Fibroblast of mammary gland (primary cell): Measurements from ENCODE around the gene TAOK1.

Experiments used
- DNase-seq: peaks from one replicate; pipeline ENCODE4 v3.0.0-alpha.2; 2010; ENCODE audit warnings: low read depth
- H3K4me3 ChIP-seq: 2 replicates; pipeline ENCODE4 v1.5.1; 2011; ENCODE audit warnings: low read depth, mild to moderate bottlenecking, low read length, moderate library complexity; ENCODE audit not compliant: control insufficient read depth
- TF ChIP-seq, protein P1 (sequence below): conservative IDR thresholded peaks from 2 replicates; pipeline ENCODE4 v1.5.1; 2011; ENCODE audit warnings: low read depth, low read length, inconsistent platforms; ENCODE audit not compliant: control insufficient read depth, insufficient read depth

Gene TAOK1

GRCh38 chr17:29571883-29572681 is 181.9 kb downstream of the TAOK1 start:
- TF ChIP-seq, protein P1, sequence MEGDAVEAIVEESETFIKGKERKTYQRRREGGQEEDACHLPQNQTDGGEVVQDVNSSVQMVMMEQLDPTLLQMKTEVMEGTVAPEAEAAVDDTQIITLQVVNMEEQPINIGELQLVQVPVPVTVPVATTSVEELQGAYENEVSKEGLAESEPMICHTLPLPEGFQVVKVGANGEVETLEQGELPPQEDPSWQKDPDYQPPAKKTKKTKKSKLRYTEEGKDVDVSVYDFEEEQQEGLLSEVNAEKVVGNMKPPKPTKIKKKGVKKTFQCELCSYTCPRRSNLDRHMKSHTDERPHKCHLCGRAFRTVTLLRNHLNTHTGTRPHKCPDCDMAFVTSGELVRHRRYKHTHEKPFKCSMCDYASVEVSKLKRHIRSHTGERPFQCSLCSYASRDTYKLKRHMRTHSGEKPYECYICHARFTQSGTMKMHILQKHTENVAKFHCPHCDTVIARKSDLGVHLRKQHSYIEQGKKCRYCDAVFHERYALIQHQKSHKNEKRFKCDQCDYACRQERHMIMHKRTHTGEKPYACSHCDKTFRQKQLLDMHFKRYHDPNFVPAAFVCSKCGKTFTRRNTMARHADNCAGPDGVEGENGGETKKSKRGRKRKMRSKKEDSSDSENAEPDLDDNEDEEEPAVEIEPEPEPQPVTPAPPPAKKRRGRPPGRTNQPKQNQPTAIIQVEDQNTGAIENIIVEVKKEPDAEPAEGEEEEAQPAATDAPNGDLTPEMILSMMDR, result no peak
- H3K4me3 ChIP-seq, result no peak overlapping the region

DNA sequence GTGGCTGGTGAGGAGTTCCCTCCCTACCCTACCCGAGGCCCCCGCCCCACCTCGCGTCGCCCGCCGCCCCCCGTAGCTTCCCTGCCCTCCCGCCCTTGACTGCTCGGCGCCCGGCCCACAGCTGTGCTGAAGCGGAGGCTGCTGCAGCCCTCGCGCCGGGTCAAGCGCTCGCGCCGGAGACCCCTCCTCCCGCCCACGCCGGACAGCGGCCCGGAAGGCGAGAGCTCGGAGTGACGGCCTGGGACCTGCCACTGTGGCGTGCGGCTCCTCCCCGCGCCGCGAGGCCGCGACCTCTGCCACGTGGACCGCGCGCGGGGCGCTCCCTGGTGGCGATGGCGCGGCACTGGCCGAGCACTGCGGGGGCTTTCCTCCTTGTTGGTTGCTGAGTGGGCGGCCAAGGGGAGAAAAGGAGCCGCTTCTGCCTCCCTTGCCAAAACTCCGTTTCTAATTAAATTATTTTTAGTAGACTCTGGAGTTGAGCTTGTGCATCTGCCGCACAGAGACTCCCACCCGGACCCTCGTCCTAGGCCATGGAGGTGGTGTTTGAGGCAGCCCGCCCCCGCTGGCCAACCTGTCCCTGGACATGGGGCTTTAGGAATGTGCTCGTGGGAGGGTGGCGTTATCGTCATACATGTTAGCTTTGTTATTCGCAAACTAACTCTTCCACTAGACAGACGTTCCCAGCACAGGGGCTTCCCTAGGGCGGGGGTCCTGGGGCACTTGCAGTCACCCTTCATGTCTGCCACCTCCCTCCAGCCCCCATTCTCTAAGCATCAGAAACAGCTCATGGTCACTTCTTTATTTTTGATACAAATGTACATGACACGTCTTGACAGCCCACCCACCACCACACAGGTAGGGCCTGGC is 182.8 kb downstream of the TAOK1 start:
- TF ChIP-seq, protein P1, result peak; percentile 42
- DNase-seq, result peak; percentile 63
- no peak overlapping the region for H3K4me3 ChIP-seq

More at GRCh38 chr17:29571883-29572681, 181.9 kb downstream of the TAOK1 start:
- DNase-seq, result no peak

DNA sequence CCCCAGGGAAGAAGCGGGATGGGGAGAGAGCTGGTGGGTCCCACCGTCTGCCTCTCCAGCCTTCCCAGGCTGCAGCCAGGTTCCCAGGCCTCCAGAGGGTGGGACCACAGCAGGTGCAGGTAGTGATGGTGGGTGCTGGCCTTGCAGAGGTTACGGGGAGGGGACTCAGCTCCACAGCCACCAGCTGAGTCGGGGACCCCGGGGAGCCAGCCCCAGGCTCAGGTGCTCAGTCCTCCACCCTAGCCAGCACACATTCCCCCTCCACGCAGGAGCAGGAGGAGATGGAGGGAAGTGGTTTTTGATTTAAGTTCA is 183.4 kb downstream of the TAOK1 start:
- H3K4me3 ChIP-seq, result no peak overlapping the region
- TF ChIP-seq, protein P1, result no peak
- no peak for DNase-seq

DNA sequence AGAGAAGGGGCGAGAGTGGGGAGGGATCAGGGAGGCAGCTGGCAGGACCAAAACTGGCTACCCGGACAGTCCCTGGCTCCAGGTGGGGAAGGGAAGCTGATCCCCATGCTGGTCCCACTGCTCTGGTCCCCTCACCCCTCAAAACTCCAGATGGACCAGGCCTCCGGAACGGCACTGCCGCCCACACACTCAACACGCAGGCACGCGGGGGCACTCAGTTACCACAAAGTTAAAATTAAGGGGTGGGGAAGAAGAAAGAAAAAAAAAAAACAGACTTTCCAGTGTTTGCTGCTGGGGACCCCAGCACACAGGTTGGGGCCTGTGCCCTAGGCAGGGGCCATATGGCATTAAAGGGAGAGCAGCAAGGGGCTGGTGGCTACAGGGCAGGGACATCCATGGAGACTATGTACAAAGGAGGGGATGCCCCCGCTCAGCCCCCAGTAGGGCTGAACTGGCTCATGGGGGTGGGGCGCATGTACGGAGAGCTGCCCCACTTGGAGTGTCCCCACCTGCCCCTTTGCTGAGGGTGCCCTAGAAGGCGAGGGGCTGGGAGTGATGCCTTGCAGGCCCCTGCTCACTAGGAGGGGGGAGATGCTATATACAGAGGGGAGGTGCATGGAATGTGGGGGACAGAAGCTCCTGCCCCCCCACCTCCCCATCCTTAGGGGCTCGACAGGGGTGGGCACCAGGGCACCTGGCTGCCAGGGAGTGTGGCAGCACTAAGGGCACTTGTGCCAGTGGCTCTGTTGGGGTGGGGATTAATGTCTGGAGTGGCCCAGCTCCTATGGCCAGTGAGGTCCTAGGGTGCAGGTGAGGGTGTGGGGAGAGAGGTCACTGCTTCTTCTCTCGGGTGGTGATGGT is 183.9 kb downstream of the TAOK1 start:
- H3K4me3 ChIP-seq, result no peak overlapping the region
- no peak for DNase-seq
- TF ChIP-seq, protein P1, result no peak

- DNase-seq, result no peak
- TF ChIP-seq, protein P1, result no peak
- no peak overlapping the region for H3K4me3 ChIP-seq
Observed at GRCh38 chr17:29574732-29575510, 184.8 kb downstream of the TAOK1 start.
